Measurements from ENCODE around the gene ACVRL1. TPM values are rescaled to one million over a fixed set of nuclear protein-coding genes. Genes with fewer than 3 reads are reported as not detected.
A peak's percentile ranks its signal among the peaks of the same experiment; 100 is the strongest.

The ACVRL1 gene
- total RNA-seq, 1 donor from 2014 or later = 223 TPM

- peaks cover 46% of the 10 kb centered on the region for H3K4me1 ChIP-seq
- DNase-seq = no peak
Observed at GRCh38 chr12:51907856-51908425, 637 bp downstream of the ACVRL1 start.

DNA sequence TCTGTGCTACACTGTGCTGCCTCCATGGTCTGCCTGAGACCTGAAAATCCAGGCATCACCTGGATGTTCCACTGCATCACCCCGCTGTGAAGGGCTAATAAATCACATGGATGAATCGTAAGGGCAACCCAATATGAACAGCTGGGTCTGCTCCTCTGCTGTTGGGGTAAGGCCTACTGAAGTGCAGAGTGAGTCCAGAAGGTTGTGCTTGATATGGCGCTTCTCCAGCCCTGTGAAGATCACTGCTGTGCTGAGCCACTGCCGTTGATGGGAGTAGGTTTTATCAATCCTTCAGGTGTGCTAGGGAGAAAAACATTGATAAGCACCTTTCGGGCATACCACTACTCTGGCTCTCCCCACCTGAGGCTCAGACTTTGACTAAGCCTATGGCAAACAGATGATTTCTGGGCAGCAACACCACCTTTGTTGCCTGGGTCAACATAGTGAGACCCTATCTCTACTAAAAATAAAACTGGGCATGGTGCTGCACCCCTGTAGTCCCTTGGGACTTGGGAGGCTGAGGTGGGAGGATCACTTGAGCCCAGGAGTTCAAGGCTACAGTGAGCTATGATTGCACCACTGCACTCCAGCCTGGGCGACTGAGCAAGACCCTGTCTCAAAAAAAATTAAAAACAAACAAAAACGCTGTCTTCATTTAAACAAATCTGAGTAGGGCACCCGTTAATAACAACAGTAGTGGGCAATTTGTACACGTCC is 1.7 kb downstream of the ACVRL1 start:
- Histone ChIP-seq H3K27ac (peak overlapping the region; percentile 86), H3K36me3 (no peaks in the 10 kb centered on the region), H3K4me3 (peak overlapping the region; percentile 58), H3K27me3 (no peaks in the 10 kb centered on the region), H3K9me3 (no peaks in the 10 kb centered on the region), H3K4me1 (peaks cover 57% of the 10 kb centered on the region)
- DNase-seq (no peak), ATAC-seq (no peak)
- no peak for TF ChIP-seq CTCF (IDR thresholded peaks at IDR 0.05)
- intact Hi-C loops (cut with DNase I) = no loop called here

More at GRCh38 chr12:51907856-51908425, 637 bp downstream of the ACVRL1 start:
- intact Hi-C loops (cut with DNase I) = no loop called here
- ATAC-seq = no peak
- no peak for TF ChIP-seq CTCF (IDR thresholded peaks at IDR 0.05)
- no peaks in the 10 kb centered on the region for H3K27me3 ChIP-seq
- peak overlapping the region; percentile 58 for H3K4me3 ChIP-seq
- no peaks in the 10 kb centered on the region for H3K36me3 ChIP-seq
- no peaks in the 10 kb centered on the region for H3K9me3 ChIP-seq
- H3K27ac ChIP-seq = peak overlapping the region; percentile 86

- ATAC-seq (no peak), DNase-seq (peak; percentile 16)
- no peak for TF ChIP-seq CTCF (IDR thresholded peaks at IDR 0.05)
- H3K27me3 ChIP-seq = no peaks in the 10 kb centered on the region
- no peaks in the 10 kb centered on the region for H3K9me3 ChIP-seq
- peaks cover 3% of the 10 kb centered on the region for H3K36me3 ChIP-seq
- peak overlapping the region; percentile 58 for H3K4me3 ChIP-seq
- H3K27ac ChIP-seq = peak overlapping the region; percentile 86
- intact Hi-C loops (cut with DNase I) = no loop called here
- peaks cover 60% of the 10 kb centered on the region for H3K4me1 ChIP-seq
Observed at GRCh38 chr12:51910168-51910567, 2.9 kb downstream of the ACVRL1 start.

DNA sequence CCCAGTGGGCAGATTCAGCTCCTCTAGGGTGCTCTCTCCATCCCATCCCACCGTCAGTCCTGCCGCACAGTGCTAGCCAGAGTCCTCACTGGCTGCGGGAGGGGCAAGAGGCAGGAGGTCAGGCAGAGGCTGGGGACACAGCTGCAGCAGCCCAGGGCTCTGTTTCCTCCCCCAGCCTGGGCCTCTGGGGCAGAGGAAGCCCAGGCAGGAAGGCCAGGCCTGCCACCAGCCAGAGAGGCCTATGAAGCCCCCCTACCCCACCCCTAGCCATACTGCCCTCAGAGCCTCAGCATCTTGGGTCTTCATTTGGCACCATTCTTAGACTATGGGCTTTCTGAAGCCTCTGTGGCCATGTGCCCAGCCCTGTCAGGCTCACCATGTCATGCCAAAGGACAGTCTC is 3.4 kb downstream of the ACVRL1 start:
- TF ChIP-seq CTCF (IDR thresholded peaks at IDR 0.05) = no peak
- Histone ChIP-seq H3K4me1 (peaks cover 55% of the 10 kb centered on the region), H3K36me3 (peaks cover 9% of the 10 kb centered on the region), H3K4me3 (peak overlapping the region; percentile 58), H3K27me3 (no peaks in the 10 kb centered on the region), H3K27ac (peak overlapping the region; percentile 86), H3K9me3 (no peaks in the 10 kb centered on the region)
- DNase-seq (peak; percentile 55), ATAC-seq (no peak)
- intact Hi-C loops (cut with DNase I) = no loop called here

GRCh38 chr12:51911307-51911706 is 4.0 kb downstream of the ACVRL1 start:
- DNase-seq = peak; percentile 61
- intact Hi-C loops (cut with DNase I) = no loop called here

More at GRCh38 chr12:51911307-51911706, 4.0 kb downstream of the ACVRL1 start:
- no peak for TF ChIP-seq CTCF (IDR thresholded peaks at IDR 0.05)
- peaks cover 53% of the 10 kb centered on the region for H3K4me1 ChIP-seq
- H3K4me3 ChIP-seq = peak overlapping the region; percentile 58
- no peaks in the 10 kb centered on the region for H3K9me3 ChIP-seq
- peaks cover 15% of the 10 kb centered on the region for H3K36me3 ChIP-seq
- H3K27ac ChIP-seq = peak overlapping the region; percentile 86
- H3K27me3 ChIP-seq = no peaks in the 10 kb centered on the region
- peak; percentile 28 for ATAC-seq

Data from upper lobe of right lung (tissue), 1 donor.